ENCODE results near the gene PPP1R11.
A peak's percentile ranks its signal among the peaks of the same experiment; 100 is the strongest.

Gene PPP1R11

GRCh38 chr6:30061858-30062458 is 5.0 kb upstream of the PPP1R11 start:
- no peak overlapping the region for H3K27ac ChIP-seq (ENCODE audit: low read depth, low read length)
- H3K9me3 ChIP-seq (ENCODE audit: control insufficient read depth, insufficient read depth, low read depth, low read length): no peaks in the 10 kb centered on the region
- peaks cover 10% of the 10 kb centered on the region; the same call in 1 of the 2 replicates for H3K36me3 ChIP-seq (ENCODE audit: control insufficient read depth, insufficient read depth, low read length)
- peak overlapping the region; percentile 90 for H3K4me3 ChIP-seq (ENCODE audit: low read depth, low read length)
- H3K9ac ChIP-seq (ENCODE audit: low read length): peak overlapping the region; percentile 85
- peaks cover 13% of the 10 kb centered on the region; the same call in 1 of the 2 replicates for H3K4me1 ChIP-seq (ENCODE audit: control insufficient read depth, insufficient read depth, low read length)
- no peaks in the 10 kb centered on the region for H3K27me3 ChIP-seq (ENCODE audit: control insufficient read depth, insufficient read depth, low read length)

- Histone ChIP-seq H3K36me3 (ENCODE audit: control insufficient read depth, insufficient read depth, low read length) (0 out of 2 replicates have a peak, but pooled peaks cover 5% of the 10 kb centered on the region), H3K4me1 (ENCODE audit: control insufficient read depth, insufficient read depth, low read length) (peaks cover 15% of the 10 kb centered on the region), H3K4me3 (ENCODE audit: low read depth, low read length) (peak overlapping the region; percentile 90), H3K27ac (ENCODE audit: low read depth, low read length) (no peak overlapping the region), H3K9ac (ENCODE audit: low read length) (no peak overlapping the region), H3K27me3 (ENCODE audit: control insufficient read depth, insufficient read depth, low read length) (no peaks in the 10 kb centered on the region), H3K9me3 (ENCODE audit: control insufficient read depth, insufficient read depth, low read depth, low read length) (no peaks in the 10 kb centered on the region)
Observed at GRCh38 chr6:30062471-30063178, 4.4 kb upstream of the PPP1R11 start.

DNA sequence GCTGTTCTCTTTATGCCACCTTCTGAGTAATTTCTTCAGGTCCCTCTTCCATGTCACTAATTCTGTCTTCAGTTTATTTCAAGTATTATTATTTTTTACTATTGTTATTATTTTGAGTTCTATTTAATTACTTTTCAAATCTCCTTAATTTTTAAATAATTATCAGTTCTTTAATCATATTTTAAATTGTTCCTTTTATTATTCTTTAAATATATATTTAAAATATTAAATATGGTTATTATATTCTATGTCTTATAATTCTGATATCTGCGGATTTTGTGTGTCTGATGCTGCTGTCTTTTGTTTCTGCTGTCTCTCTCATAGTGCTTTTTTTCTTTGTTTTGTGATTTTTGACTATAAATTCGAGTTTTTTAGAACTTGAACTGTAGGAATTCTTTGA is 3.7 kb upstream of the PPP1R11 start:
- Histone ChIP-seq H3K36me3 (ENCODE audit: control insufficient read depth, insufficient read depth, low read length) (0 out of 2 replicates have a peak, but pooled peaks cover 2% of the 10 kb centered on the region), H3K27ac (ENCODE audit: low read depth, low read length) (no peak overlapping the region), H3K9me3 (ENCODE audit: control insufficient read depth, insufficient read depth, low read depth, low read length) (no peaks in the 10 kb centered on the region), H3K27me3 (ENCODE audit: control insufficient read depth, insufficient read depth, low read length) (no peaks in the 10 kb centered on the region), H3K9ac (ENCODE audit: low read length) (no peak overlapping the region), H3K4me1 (ENCODE audit: control insufficient read depth, insufficient read depth, low read length) (peaks cover 17% of the 10 kb centered on the region), H3K4me3 (ENCODE audit: low read depth, low read length) (no peak overlapping the region)

- Histone ChIP-seq H3K4me1 (ENCODE audit: control insufficient read depth, insufficient read depth, low read length) (peaks cover 15% of the 10 kb centered on the region), H3K36me3 (ENCODE audit: control insufficient read depth, insufficient read depth, low read length) (0 out of 2 replicates have a peak, but pooled peaks cover 5% of the 10 kb centered on the region), H3K9me3 (ENCODE audit: control insufficient read depth, insufficient read depth, low read depth, low read length) (no peaks in the 10 kb centered on the region), H3K27ac (ENCODE audit: low read depth, low read length) (no peak overlapping the region), H3K4me3 (ENCODE audit: low read depth, low read length) (peak overlapping the region; percentile 95), H3K9ac (ENCODE audit: low read length) (peak overlapping the region; percentile 73), H3K27me3 (ENCODE audit: control insufficient read depth, insufficient read depth, low read length) (peaks cover 12% of the 10 kb centered on the region)
Observed at GRCh38 chr6:30066082-30066481, 916 bp upstream of the PPP1R11 start.

DNA sequence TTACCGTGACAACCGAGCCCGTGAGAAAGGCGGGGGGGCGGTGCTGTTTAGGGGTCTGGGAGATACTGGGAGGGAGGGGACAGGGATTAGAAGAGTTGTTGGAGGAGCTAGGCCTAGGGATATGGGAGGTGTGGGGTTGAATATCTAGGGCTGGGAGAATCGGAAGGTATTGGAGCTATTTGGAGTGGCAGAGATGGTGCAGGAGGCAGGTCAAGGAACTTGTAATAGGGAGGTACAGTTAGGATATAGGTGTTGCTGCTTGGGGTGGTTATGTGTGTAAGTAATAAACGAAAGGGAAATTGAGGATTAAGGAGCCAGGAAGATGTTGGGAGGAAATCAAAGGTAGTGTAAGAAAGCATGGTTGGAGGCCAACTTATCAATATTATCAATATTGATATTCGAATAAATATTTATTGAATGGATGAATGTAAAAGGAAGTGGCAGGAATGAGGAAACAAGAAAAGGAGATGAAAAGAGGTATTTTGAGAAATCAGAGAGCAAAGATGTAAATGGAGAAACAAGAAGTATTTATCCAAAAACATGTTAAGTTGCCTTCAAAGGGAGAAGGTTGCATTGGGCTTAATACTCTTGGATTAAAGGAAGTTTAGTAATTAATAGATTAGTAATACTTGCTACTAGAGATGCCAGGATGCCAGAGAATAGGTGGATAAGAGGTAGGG is 602 bp downstream of the PPP1R11 start:
- Histone ChIP-seq H3K4me1 (ENCODE audit: control insufficient read depth, insufficient read depth, low read length) (peaks cover 16% of the 10 kb centered on the region), H3K4me3 (ENCODE audit: low read depth, low read length) (peak overlapping the region; percentile 95), H3K27ac (ENCODE audit: low read depth, low read length) (no peak overlapping the region), H3K9ac (ENCODE audit: low read length) (peak overlapping the region; percentile 56), H3K27me3 (ENCODE audit: control insufficient read depth, insufficient read depth, low read length) (peaks cover 27% of the 10 kb centered on the region), H3K9me3 (ENCODE audit: control insufficient read depth, insufficient read depth, low read depth, low read length) (no peaks in the 10 kb centered on the region), H3K36me3 (ENCODE audit: control insufficient read depth, insufficient read depth, low read length) (0 out of 2 replicates have a peak, but pooled peaks cover 5% of the 10 kb centered on the region)

DNA sequence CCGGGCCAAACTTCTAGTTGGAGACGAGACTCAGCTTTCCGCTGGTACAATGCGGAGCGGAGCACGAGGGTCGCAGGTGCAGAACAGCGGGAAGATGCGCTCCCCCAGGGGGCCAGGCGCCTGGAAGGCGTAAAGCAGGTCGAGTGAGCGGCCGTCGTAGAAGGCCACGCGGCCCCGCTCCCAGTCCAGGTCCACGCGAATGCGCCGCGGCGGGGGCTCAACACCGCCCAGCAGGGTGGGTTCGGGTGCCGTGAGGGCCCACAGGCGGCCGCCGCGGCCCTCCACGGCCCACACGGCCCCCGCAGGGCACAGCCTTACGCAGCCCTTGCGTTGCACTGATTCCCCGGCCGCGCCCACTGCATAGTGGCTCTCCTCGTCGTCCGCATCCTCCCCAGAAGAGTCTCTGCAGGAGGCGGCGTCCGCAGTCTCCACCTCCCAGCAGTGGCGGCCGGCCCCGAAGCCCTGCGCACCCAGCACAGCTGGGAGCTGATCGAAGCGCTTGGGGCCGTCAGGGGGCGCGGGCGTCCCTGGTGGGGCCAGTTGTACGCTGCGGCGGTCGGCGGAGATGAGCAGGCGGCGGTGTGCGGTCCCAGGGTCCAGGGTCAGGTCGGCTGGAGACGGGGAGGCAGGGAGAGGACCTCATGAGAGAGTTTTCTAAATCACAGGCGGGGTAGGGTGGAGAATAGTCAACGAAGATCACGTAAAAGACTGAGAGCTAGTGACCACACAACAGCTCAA is 4.3 kb downstream of the PPP1R11 start:
- no peak overlapping the region for H3K9ac ChIP-seq (ENCODE audit: low read length)
- H3K9me3 ChIP-seq (ENCODE audit: control insufficient read depth, insufficient read depth, low read depth, low read length): no peaks in the 10 kb centered on the region
- H3K36me3 ChIP-seq (ENCODE audit: control insufficient read depth, insufficient read depth, low read length): 0 out of 2 replicates have a peak, but pooled peaks cover 3% of the 10 kb centered on the region
- H3K27me3 ChIP-seq (ENCODE audit: control insufficient read depth, insufficient read depth, low read length): peaks cover 64% of the 10 kb centered on the region
- H3K27ac ChIP-seq (ENCODE audit: low read depth, low read length): no peak overlapping the region
- H3K4me1 ChIP-seq (ENCODE audit: control insufficient read depth, insufficient read depth, low read length): peaks cover 27% of the 10 kb centered on the region
- H3K4me3 ChIP-seq (ENCODE audit: low read depth, low read length): peak overlapping the region; percentile 43

DNA sequence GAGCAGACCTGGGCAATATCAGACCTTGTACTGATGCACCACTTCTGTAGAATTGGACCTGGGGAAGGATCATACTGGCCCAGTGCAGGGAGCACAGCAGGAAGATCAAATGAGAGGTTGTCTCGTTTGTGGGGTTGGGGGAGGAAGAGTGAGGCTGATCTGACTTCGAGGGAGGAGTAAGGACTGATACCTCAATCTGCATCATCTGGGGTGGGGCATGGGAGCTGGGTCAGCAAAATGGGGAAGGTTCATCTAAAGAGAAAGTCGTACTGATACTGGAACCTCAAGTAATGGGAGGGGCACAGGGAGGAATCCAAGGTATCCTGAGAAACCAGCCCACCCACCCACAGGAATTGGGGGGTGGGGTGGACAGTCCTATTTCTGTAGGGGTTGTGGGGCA is 4.9 kb downstream of the PPP1R11 start:
- H3K27me3 ChIP-seq (ENCODE audit: control insufficient read depth, insufficient read depth, low read length): peaks cover 70% of the 10 kb centered on the region

DNA sequence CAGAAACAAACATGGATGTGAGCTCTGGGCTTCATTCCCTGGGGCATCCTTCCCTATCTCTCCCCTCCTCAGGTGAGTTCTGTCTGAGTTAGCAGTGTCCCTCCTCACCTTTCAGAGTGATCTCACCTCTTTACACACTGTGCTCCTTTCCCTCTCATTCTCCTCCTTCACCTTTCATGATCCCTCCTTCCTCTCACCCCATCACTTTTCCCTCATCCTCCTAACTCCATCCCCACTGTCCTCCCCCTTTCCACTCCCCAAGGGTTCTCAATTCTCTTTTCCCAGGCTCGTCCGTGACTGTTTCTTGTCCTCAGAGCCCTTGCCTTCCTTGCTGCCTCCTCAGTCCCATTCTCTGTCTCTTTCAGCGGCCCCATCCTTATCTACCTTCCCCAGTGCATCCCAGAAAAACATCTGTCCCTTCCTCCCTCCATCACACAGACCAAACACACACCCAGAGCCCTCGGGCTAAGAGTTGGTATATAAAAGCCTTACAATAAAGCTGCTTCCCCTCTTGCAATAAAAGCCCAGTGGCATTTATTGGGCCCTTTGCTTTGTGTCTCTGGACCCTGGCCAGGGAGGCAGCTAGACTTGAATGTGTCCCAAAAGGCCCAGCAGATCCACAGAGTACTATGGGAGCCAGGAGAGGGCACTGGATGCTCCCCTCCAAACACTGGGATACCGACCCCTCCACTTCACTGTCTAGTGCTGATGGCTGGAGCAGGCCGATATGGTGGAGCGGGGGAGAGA is 6.7 kb downstream of the PPP1R11 start:
- H3K27me3 ChIP-seq (ENCODE audit: control insufficient read depth, insufficient read depth, low read length): peaks cover 88% of the 10 kb centered on the region
- H3K9ac ChIP-seq (ENCODE audit: low read length): no peak overlapping the region

More for the DNA sequence above, 4.9 kb downstream of the PPP1R11 start:
- 0 out of 2 replicates have a peak, but pooled peaks cover 3% of the 10 kb centered on the region for H3K36me3 ChIP-seq (ENCODE audit: control insufficient read depth, insufficient read depth, low read length)
- peaks cover 33% of the 10 kb centered on the region for H3K4me1 ChIP-seq (ENCODE audit: control insufficient read depth, insufficient read depth, low read length)
- H3K27ac ChIP-seq (ENCODE audit: low read depth, low read length): no peak overlapping the region
- no peak overlapping the region for H3K9ac ChIP-seq (ENCODE audit: low read length)
- H3K4me3 ChIP-seq (ENCODE audit: low read depth, low read length): peak overlapping the region; percentile 43
- no peaks in the 10 kb centered on the region for H3K9me3 ChIP-seq (ENCODE audit: control insufficient read depth, insufficient read depth, low read depth, low read length)

DNA sequence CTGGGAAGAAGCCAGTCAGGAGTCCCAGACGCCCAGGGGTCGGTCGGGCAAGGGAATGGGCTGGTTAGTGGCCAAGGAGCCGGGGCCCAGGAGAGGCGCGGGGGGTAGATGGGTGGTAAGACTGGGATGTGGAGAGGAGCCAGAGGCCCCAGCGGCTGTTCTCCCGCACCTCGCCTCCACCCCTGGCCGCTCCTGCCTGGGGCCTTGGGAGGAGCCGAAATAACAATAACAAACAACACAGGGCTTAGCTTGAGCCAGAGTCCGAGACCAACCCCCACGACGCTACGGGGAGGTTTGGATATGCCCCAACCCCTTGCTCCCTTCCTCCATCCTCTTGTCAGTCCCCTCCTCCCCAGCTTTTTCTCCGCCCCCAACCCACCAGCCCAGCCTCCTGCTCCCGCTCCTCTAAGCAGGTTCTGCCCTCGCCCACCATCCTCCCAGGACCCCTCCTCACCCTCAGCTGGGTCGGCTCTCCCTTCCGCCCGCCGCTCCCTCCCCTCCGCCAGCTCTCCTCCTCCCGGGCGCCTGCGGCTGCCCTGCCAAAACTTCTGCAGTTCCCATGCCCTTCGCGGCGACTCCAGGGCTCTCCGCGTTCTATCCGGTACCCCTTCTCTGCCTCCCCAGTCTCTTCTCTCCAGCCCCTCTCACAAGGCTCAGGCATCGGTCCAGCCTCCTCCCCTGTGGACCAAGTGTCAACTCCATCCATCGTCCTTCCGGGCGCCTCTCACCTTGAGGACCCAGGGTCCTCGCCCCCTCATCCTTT is 7.5 kb downstream of the PPP1R11 start:
- H3K4me3 ChIP-seq (ENCODE audit: low read depth, low read length): peak overlapping the region; percentile 77
- H3K36me3 ChIP-seq (ENCODE audit: control insufficient read depth, insufficient read depth, low read length): 0 out of 2 replicates have a peak, but pooled peaks cover 3% of the 10 kb centered on the region
- peaks cover 29% of the 10 kb centered on the region for H3K4me1 ChIP-seq (ENCODE audit: control insufficient read depth, insufficient read depth, low read length)
- H3K27me3 ChIP-seq (ENCODE audit: control insufficient read depth, insufficient read depth, low read length): peaks cover 97% of the 10 kb centered on the region
- no peaks in the 10 kb centered on the region for H3K9me3 ChIP-seq (ENCODE audit: control insufficient read depth, insufficient read depth, low read depth, low read length)
- no peak overlapping the region for H3K27ac ChIP-seq (ENCODE audit: low read depth, low read length)
- H3K9ac ChIP-seq (ENCODE audit: low read length): no peak overlapping the region

More for the DNA sequence above, 6.7 kb downstream of the PPP1R11 start:
- Histone ChIP-seq H3K36me3 (ENCODE audit: control insufficient read depth, insufficient read depth, low read length) (0 out of 2 replicates have a peak, but pooled peaks cover 3% of the 10 kb centered on the region), H3K27ac (ENCODE audit: low read depth, low read length) (no peak overlapping the region), H3K9me3 (ENCODE audit: control insufficient read depth, insufficient read depth, low read depth, low read length) (no peaks in the 10 kb centered on the region), H3K4me3 (ENCODE audit: low read depth, low read length) (peak overlapping the region; percentile 77), H3K4me1 (ENCODE audit: control insufficient read depth, insufficient read depth, low read length) (peaks cover 29% of the 10 kb centered on the region)
